Stimulated activated CD4-positive, alpha-beta T cell treated with anti-CD3 and anti-CD28 coated beads, TNF-alpha, amount 100 ng/mL, for 4 hours (primary cell): ENCODE data around the gene PALLD.

Experiments
- DNase-seq, 3 experiments: peaks; one replicate each; pipeline ENCODE4 v3.0.0-alpha.2; 2020; ENCODE audit warnings: low read depth in 3 of 3

The PALLD gene

GRCh38 chr4:168831919-168832762 lies 335.3 kb downstream of the PALLD start:
- peak; percentile 15 to 44 (median 33) for DNase-seq

DNA sequence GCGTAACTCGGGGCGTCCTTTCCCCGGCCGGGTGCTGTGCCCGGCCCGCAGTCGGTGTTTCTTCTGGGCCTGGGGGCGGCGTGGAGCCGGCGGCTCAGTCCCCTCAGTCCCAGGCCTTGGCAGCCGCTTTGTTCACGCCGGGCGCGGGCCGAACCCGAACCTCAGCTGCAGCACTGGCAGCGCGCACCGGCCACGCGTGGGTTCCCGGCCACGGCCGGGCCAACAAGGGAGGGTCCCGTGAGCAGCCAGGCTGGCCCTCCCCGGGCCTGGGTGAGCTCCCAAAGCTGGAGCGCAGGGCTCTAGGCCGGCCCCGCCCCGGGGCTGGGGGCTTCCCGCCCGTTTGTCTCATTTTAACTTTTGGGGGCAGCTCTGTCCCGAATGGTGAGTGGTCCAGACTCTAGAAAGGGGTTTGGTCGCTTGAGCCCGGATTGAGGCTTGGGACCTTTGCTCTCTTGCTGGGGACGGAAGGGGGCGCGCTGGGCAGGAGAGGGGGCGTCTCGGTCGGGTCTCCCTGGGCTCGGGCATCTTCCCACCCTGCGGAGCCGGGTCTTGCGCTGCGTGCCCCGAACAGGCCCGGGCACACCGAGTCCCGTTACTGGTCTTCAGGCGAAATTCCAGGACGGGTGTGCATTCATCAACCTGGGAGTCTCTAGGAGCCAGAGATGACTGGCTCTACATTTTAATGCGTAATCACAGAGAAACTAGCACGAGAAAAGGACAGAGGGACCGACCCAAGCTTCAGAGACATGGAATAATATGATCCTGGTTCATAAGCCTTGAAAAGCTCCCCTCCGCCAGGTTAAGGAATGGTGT lies 336.1 kb downstream of the PALLD start:
- no peak for DNase-seq

GRCh38 chr4:168833881-168834280 lies 337.0 kb downstream of the PALLD start:
- no peak for DNase-seq

- DNase-seq = no peak
These were observed 339.1 kb downstream of the PALLD start for GRCh38 chr4:168835880-168836454.

- no peak for DNase-seq
These were observed 339.6 kb downstream of the PALLD start for GRCh38 chr4:168836490-168836889.

DNA sequence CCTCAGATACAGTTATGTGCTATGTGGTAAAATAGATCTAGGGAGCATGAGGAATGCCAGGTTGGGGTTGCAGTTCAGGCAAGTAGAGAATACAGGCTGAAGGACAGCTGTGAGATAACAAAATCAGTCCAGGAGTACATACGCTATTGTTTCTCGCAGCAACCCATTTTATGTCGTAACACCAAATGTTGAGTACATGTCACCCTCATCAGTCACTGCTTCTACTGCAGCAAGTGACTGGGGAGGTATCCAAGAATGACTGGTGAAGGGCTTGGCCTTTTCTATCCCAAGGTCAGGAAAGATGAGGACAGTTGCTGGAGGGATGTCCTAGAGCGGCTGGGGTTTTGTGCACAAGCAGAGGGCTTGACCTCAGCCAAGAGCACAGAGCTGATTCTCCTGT lies 341.1 kb downstream of the PALLD start:
- DNase-seq = no peak

DNA sequence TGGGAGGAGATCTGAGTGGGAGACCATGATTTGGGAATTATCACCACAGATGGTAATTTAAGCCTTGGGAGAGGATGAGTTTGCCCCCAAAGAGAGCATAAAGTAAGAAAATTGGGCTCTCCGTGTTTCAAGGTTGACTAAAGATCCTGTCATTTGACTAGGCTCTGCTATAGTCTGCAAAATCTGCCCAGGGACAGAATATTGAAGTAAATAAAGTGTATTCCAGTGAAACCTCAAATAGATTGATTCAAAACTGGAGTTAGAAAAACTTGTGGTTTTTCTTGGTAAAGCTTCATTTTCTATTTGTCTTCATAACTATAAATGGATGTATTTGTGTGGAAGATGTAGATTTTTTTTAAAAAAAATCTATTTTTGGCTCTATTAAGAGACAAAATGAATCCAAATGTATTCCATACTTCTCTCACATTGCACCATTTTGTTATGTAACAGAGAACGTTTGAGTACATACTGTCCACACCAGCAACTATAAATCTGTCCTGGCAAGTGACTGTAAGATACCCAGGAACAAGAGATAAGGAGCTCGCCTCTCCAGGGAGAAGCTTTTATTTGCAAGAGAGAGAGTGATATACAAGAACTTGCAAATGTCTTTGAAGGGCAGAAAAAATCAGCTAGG lies 343.0 kb downstream of the PALLD start:
- DNase-seq = no peak

DNA sequence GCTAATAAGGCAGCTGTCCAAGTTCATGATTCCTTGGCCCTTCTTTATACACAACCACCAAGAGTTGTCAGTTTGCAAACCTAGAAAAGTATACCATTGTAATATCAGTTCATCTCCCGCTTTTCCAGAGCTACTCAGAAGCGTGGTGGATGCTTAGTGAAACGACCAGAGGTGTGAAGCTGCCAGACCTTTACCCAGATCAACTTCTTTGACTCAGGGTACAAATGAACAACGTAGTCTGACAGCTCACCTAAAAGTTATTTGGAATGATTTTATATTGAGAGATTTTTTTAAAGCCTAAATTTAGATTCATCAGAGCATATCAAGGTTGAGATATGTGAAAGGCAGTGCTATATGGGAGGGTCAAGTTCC lies 343.5 kb downstream of the PALLD start:
- no peak for DNase-seq

GRCh38 chr4:168841000-168841671 lies 344.3 kb downstream of the PALLD start:
- DNase-seq = no peak

GRCh38 chr4:168841672-168842019 lies 344.8 kb downstream of the PALLD start:
- no peak for DNase-seq

DNA sequence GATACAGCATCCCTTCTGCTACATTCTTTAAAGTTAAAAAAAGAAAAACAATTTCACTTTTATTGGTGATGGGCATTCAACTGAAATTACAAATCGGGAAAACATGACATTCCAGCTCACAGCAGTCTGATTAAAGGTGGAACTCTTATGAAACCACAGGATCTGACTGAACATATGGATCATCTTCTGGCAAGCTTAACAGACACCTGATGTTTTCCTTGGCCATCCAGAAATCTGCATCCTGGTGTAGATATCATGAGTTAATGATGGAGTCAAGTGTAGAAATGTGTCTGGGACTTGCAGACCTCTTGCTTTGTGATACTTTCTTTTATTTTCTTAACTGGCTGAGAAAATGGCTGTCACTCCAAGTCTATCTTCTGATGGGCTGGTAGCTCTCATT lies 345.3 kb downstream of the PALLD start:
- no peak for DNase-seq

- no peak for DNase-seq
These were observed 346.8 kb downstream of the PALLD start for GRCh38 chr4:168843635-168844034.

GRCh38 chr4:168844353-168845049 lies 347.6 kb downstream of the PALLD start:
- no peak for DNase-seq

- DNase-seq = no peak
These were observed 349.0 kb downstream of the PALLD start for GRCh38 chr4:168845897-168846296.

DNA sequence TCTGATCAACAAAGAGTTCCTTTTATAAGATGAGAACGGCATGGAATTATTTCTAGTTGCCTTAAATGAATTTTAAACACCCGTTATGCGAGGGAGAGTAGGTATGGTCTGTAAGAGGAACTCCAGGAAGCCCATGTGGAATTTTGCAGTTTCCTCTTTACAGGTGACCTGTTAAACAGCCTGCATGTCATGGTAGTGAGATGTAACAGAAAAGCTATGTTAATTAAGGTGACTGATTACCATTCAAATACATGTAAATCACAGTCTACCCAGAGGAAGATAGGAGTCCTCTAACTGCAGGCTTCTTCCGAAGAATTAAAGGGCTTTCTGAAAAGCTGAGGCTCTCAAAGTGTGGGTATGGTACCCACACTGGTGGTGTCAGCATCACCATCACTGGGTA lies 349.6 kb downstream of the PALLD start:
- DNase-seq = no peak

GRCh38 chr4:168847771-168848502 lies 351.1 kb downstream of the PALLD start:
- no peak for DNase-seq

GRCh38 chr4:168849030-168849675 lies 352.3 kb downstream of the PALLD start:
- no peak for DNase-seq

DNA sequence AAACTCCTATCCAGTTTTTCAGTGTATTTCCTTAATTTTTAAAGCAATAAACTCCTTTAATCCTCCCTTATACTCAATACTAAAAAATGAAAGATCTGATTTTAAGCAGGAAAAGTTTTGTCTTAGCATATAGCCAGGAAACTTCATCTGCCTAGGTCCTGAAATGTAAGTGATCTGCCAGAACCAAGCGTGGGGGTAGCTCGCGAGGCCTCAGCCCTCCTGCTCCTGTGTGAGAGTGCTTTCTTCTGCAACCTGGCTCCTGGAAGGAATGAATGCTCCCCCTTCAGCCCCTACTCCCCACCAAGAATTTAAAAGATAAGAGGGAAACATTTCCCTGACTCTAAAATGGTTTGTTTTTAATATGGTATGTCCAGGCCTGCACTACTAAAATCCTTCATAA lies 353.1 kb downstream of the PALLD start:
- DNase-seq = no peak

DNA sequence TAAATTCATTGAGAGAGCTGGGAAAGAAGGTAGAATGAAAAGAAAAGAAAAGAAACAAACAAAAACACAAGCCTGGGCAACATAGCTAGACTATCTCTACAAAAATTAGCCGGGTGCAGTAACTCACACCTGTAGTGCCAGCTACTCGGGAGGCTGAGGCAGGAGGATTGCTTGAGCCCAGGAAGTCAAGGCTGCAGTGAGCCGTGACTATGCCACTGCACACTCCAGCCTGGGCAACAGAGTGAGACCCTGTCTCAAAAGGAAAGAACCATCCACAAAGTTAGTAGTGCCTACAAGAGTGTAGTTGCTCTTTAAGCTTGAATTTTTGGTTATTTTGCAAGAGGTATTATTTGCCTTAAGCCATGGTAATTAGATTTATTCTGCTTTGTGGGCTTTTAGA lies 355.5 kb downstream of the PALLD start:
- DNase-seq = no peak
